CD4-positive, alpha-beta T cell treated with Interferon alpha-2 for 1 hour (primary cell): Measurements from ENCODE around the gene ZNF146.
"Not testable (repeated sequence)": the region's sequence is repeated elsewhere in the genome, so short reads cannot be mapped to it uniquely, and the experiment has no call there.

ENCODE experiments used
- DNase-seq, 2 donors: peaks; one replicate each; pipeline ENCODE4 v3.0.0-alpha.2; 2020 to 2022

The ZNF146 gene

GRCh38 chr19:36236304-36236945 is 21.5 kb downstream of the ZNF146 start:
- DNase-seq: no peak

DNA sequence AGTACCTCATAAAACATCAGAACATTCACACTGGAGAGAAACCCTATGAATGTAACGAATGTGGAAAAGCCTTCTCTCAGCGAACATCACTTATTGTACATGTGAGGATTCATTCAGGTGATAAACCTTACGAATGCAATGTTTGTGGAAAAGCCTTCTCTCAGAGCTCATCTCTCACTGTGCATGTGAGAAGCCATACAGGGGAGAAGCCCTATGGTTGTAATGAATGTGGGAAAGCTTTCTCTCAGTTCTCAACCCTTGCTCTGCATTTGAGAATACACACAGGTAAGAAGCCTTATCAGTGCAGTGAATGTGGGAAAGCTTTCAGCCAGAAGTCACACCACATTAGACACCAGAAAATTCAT is 22.0 kb downstream of the ZNF146 start:
- no peak for DNase-seq

DNA sequence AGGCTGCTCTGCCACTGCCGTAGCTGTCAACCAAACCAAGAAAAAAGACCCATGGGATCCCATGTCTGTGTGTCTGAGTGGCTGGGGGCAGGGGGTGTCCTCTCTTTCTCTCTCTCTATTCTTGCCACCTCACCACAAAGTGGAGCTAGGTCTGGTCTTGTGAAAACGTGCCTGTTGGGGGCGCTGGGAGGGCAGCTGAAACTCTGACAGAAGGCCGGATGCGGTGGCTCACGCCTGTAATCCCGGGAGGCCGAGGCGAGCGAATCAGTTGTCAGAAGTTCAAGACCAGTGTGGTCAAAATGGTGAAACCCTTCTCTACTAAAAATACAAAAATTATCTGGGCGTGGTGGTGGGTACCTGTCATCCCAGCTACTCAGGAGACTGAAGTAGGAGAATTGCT is 29.2 kb downstream of the ZNF146 start:
- DNase-seq: no peak

GRCh38 chr19:36245210-36246005 is 30.5 kb downstream of the ZNF146 start:
- no peak for DNase-seq

GRCh38 chr19:36246006-36246481 is 31.1 kb downstream of the ZNF146 start:
- DNase-seq: no peak

- DNase-seq: no peak
These were observed 37.1 kb downstream of the ZNF146 start for GRCh38 chr19:36252047-36252446.

GRCh38 chr19:36254848-36255247 is 39.9 kb downstream of the ZNF146 start:
- DNase-seq: no peak

- no peak for DNase-seq
These were observed 40.4 kb downstream of the ZNF146 start for GRCh38 chr19:36255316-36255715.

DNA sequence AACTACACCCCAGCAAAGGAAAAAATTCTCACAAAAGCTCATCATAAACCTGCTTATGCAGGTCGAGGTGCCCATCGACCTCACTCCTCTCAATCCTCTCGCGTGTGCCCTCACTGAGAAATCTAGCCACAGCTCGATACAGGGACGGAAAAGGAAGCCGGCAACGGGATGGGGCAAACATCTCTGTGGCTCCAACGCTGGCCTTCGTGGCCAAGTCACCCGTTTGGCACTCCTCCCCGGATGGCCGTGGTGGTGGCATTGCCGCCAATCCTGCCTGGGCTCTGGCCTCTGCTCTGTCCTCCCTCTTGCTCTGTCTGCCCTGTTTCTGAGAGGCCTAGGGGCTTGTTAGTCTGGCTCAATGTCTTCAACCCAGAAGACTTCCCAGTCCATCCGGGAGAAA is 41.2 kb downstream of the ZNF146 start:
- DNase-seq: no peak

DNA sequence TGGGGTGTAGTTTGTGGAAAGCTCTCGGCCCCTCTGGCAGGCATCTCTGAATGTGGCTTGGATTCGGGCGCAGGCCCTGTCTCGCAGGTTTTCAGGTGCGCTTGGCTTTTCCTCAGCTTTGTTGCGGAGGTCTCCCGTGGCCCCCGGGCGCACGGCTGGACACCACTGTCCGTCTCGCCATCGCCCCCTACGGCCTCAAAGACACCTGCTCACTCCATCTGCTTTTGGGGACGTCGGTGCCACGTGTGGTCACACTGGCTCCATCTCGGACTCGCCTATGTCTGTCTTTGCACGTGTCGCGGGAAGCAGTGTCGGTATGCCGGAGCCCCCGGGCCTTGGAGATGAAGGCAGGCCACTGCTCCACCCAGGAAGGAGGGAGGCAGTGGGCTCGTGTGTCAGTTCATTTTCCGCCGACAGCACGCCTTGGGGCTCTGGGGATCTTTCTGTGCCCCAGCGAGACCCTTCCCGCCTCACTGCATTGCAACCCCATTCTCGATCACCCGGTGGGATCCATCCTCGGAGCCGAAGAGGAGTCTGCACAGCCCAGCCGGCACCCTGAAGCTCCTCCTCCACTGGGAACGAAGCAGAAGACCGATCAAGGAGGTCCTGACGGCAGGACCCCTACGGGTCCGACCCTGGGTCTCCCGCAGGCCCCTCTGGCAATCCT is 42.1 kb downstream of the ZNF146 start:
- DNase-seq: no peak

GRCh38 chr19:36257520-36257876 is 42.6 kb downstream of the ZNF146 start:
- no peak for DNase-seq

DNA sequence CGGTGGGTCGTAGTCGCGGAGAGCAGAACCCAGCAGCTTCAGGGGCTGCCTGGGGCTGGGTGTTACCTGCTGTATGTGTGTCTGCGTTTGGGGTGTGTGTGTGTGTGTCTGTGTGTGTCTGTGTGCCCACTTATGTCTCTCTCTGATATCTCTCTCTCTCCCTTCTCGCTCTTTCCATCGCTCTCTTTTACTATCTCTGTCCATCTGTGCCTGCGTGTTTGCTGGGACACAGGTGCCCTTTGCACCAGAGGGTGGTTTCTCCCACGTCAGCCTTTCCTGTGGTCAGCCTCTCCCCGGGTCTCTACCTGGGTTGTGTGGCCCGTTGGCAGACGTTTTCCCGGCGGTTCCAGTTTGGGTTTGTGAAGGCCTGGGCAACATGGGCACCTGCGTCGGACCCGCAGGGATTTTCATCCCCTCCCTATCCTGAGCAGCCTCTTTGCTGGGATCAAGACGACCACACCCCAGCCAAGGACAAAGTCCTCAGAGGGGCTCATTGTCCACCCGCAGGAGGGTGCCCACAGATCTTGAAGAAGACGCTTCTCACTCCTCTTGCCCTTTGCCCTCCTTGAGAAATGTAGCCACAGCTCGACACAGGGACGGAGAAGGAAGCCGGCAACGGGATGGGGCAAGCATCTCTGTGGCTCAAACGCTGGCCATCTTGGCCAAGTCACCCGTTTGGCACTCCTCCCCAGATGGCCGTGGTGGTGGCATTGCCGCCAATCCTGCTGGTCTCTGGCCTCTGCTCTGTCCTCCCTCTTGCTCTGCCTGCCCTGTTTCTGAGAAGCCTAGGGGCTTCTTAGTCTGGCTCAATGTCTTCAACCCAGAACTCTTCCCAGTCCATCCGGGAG is 43.3 kb downstream of the ZNF146 start:
- DNase-seq: no peak

- DNase-seq: no peak
These were observed 44.3 kb downstream of the ZNF146 start for GRCh38 chr19:36259211-36259610.

DNA sequence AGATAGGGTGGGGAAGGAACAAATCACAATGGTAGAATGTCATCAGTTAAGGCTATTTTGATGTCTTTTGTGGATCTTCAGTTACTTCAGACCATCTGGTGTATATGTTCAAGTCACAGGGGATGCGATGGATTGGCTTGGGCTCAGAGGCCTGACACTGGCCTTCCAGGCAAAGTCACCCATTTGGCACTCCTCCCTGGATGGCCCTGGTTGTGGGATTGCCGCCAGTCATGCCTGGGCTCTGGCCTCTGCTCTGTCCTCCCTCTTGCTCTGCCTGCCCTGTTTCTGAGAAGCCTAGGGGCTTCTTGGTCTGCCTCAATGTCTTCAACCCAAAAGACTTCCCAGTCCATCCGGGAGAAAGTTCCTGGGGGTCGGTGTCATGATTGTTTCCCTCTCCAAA is 50.2 kb downstream of the ZNF146 start:
- no peak for DNase-seq

GRCh38 chr19:36265856-36266374 is 51.0 kb downstream of the ZNF146 start:
- no peak for DNase-seq

DNA sequence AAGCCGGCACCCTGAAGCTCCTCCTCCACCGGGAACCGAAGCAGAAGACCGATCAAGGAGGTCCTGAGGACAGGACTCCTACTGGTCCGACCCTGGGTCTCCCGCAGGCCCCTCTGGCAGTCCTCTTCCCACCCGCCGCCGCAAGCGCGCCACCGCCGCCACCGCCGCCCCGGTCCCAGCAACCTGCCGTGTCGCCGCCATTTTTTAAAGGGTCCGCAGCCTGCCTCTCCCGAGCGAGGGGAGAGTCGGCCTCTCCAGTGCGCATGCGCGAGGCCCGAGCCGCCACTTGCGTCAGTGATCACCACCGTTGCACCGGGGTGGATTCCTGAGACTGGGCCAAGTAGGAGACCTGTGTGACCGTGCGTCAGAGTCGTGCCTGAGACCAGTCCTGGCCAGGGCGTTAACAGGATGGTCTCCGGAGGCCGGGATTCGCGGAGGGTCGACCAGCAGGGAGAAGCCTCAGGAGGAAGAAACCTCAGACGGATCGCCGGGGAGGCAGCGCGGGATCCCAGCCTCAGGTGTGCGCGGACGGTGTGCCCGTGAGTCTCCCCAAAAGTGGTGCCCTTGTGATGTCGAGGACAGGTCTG is 51.6 kb downstream of the ZNF146 start:
- peak; percentile 1 to 12 for DNase-seq

- DNase-seq: no peak
These were observed 52.3 kb downstream of the ZNF146 start for GRCh38 chr19:36267061-36267845.

DNA sequence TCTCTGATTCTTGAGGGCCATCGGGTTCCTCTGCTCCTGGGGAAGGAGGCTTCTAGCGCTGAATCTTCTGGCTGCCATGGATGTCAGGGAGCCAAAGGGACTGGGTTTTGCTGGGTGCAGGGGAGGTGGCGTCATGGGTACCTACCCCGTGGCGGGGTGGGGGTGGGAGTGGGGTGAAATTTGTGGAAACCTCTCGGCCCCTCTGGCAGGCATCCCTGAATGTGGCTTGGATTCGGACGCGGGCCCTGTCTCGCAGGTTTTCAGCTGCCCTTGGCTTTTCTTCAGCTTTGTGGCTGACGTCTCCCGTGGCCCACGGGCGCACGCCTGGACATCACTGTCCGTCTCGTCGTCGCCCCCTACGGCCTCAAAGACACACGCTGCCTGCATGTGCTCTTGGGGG is 53.2 kb downstream of the ZNF146 start:
- not testable (repeated sequence) for DNase-seq

DNA sequence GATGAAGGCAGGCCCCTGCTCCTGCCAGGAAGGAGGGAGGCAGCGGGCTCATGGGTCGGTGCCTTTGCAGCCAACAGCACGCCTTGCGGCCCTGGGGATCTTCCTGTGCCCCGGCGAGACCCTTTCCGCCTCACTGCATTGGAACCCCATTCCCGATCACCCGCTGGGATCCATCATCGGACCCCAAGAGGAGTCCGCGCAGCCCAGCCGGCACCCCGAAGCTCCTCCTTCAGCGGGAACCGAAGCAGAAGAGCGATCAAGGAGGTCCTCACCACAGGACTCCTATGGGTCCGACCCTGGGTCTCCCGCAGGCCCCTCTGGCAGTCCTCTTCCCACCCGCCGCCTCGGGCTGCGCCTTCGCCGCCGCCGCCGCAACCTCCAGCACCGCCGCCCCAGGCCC is 53.7 kb downstream of the ZNF146 start:
- DNase-seq: not testable (repeated sequence)

GRCh38 chr19:36269295-36269694 is 54.4 kb downstream of the ZNF146 start:
- DNase-seq: not testable (repeated sequence)
